ENCODE results near the gene WDR18.

The WDR18 gene, protein sequence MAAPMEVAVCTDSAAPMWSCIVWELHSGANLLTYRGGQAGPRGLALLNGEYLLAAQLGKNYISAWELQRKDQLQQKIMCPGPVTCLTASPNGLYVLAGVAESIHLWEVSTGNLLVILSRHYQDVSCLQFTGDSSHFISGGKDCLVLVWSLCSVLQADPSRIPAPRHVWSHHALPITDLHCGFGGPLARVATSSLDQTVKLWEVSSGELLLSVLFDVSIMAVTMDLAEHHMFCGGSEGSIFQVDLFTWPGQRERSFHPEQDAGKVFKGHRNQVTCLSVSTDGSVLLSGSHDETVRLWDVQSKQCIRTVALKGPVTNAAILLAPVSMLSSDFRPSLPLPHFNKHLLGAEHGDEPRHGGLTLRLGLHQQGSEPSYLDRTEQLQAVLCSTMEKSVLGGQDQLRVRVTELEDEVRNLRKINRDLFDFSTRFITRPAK

DNA sequence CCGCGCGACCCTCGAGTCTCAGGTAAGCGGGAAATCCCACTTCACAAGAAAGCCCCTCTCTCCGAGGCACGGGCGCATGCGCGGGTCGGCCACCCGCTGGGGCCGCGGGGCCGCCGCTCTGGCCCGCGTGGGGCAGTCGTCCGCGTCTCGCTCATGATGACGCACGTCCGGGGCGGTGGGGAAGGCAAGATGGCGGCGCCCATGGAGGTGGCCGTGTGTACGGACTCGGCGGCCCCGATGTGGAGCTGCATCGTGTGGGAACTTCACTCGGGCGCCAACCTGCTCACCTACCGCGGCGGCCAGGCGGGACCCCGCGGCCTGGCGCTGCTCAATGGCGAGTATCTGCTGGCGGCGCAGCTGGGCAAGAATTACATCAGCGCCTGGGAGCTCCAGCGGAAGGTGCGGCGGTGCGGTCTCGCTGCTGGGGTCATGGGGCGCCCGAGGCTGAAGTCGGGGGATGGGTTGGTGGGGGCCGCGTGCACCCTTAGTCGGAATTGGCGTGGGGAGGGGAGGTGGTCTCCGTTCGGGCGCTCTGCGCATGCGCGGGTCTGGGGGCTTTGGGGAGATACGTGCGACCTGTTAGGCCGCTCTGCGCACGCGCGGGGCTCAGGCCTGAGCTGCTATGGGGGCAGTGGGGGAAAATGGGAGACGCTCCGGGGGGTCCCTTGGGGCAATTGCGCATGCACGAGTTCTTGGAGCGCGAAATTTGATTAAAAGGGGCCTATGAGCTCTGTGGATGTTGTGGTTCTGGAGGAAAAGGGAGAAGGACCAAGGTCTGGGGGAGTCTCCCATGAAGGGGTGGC is at the start of gene WDR18:
WDR18 (plus strand) TSS at position 181 of the 803 bp plus-strand sequence; CDS start at position 190, 9 bp downstream.
- no peaks in the 10 kb centered on the region for H3K9me3 Mint-ChIP-seq
- H3K4me3 Mint-ChIP-seq = peak within 1 kb of the TSS; percentile 97 to 100
- ATAC-seq = peak; percentile 90
- H3K27me3 Mint-ChIP-seq = no peaks in the 10 kb centered on the region
- peak within 1 kb of the TSS; percentile 97 to 99 for H3K27ac Mint-ChIP-seq
- peaks cover 45% of the 10 kb centered on the region for H3K4me1 Mint-ChIP-seq
- peak; percentile 88 to 91 for DNase-seq

DNA sequence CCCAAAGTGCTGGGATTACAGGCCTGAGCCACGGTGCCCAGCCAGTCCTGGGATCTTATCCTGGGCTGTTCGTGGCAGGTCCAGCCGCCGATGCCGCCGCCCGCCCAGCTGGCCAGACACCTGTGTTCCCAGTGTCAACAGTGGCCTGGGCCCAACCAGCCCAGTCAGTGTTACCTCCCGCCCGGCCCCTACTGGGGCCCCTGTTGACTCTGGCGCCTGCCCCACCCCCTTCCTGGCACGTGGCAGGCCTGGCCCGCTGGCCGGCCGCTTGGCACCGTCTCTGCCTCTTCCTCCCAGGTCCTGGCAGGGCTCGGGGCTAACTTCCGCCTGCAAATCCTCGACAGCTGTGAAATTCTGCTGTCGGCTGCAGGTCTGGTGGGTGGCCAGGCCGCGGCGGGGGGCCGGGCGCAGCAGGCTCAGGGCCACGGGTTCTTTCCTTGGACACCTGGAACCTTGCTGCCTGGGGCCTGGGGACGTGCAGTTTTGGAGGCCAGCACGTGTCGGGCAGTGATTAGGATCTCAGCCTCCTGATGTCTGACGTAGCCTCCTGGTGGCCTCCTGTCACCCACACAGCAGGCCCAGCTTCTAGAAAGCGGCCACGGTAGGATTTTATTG is 49.2 kb upstream of the WDR18 start:
- no peak overlapping the region for H3K4me3 Mint-ChIP-seq
- DNase-seq = no peak
- no peak overlapping the region for H3K27ac Mint-ChIP-seq

DNA sequence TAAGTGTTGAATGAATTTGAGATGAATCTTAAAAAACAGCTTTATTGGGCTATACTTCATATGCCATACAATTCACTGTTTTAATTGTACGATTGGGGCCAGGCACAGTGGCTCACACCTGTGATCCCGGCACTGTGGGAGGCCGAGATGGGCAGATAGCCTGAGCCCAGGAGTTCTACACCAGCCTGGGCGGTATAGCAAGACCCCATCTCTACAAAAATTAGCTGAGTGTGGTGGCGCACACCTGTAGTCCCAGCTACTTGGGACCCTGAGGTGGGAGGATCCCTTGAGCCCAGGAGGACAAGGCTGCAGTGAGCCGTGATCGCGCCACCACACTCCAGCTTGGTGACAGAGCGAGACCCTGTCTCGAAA is 48.0 kb upstream of the WDR18 start:
- no peak for ATAC-seq
- peaks cover 30% of the 10 kb centered on the region for H3K27me3 Mint-ChIP-seq
- no peak overlapping the region for H3K27ac Mint-ChIP-seq
- H3K4me3 Mint-ChIP-seq = no peak overlapping the region
- no peak for DNase-seq
- peaks cover 64% of the 10 kb centered on the region for H3K4me1 Mint-ChIP-seq
- H3K9me3 Mint-ChIP-seq = no peaks in the 10 kb centered on the region

More for the DNA sequence above, 49.2 kb upstream of the WDR18 start:
- Mint-ChIP-seq H3K4me1 (peaks cover 56% of the 10 kb centered on the region), H3K9me3 (no peaks in the 10 kb centered on the region), H3K27me3 (peaks cover 22% of the 10 kb centered on the region)
- no peak for ATAC-seq

DNA sequence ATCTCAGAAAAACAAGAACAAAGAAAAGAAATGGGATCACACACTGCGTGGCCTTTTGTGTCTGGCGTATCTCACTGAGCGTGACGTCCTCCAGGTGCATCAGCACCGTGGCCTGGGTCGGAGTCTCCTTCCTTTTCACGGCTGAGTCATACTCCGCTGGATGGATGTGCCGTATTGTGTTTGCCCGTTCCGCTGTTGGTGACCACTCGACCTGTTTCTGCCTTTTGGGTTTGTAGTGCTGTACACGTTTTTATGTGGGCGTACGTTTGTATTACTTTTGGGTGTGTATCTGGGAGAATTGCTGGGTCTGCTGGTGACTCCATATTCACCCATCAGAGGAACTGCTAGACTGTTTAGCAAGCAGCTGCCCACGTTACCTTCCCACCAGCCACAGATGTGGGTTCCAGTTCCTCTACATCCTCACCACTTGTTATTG is 46.9 kb upstream of the WDR18 start:
- Mint-ChIP-seq H3K27ac (peak overlapping the region in 1 of 2 donors; percentile 82), H3K4me1 (peaks cover 65% of the 10 kb centered on the region), H3K27me3 (peaks cover 32% of the 10 kb centered on the region), H3K9me3 (no peaks in the 10 kb centered on the region), H3K4me3 (peak overlapping the region in 1 of 2 donors; percentile 18)
- ATAC-seq = peak; percentile 76
- DNase-seq = peak; percentile 49 to 70

DNA sequence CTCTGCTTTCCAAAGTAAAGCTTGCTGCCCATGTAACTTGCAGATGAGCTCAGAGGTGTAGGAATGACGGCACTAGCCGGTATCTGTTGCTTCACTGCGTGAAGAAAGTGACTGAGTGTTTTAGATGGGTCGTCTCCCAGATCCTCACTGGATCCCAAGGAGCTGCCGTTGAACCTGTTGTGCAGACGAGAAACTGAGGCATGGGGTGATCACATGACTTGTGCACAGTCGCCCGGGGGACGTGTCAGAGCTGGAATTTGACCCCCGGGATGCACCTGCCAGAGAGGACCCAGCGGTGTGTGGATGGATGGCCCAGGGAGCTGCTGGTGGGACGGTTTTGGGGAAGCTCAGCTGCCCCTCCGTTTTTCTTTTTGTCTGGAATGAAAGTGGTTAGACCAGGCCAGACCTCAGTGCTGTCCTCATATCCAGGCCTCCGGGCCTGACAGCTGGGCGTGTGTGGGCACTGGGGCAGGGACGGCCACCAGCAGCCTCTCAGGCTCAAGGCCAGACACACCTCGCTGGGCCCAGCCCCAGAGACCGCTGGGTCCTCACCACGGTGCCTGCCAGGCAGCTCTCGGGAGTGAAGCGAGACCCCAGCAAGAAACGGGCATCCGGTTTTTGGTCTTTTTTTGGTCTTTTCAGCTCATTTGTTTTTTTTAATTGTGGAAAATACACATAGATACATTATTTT is 45.8 kb upstream of the WDR18 start:
- Mint-ChIP-seq H3K4me3 (no peak overlapping the region), H3K27ac (no peak overlapping the region), H3K4me1 (peaks cover 54% of the 10 kb centered on the region), H3K27me3 (peaks cover 23% of the 10 kb centered on the region), H3K9me3 (no peaks in the 10 kb centered on the region)
- DNase-seq (no peak), ATAC-seq (no peak)

DNA sequence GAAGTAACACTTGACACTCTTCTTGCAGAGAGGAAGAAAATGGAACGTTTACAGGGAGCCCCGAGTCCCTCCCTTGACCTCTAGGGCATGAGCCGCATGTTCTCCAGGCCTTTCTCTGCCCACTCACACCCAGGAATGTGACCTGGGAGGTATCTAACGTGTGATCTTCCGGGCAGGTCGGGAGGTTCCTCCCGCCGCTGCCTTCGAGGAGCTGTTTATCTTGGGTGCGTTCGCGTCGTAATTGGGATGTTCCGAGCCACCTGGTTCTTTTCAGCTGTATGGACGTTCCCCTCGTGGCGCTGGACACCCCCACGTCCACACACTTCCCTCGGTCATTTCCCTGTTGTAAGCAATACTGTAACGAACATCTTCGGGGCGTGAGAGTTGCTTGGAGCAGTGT is 44.7 kb upstream of the WDR18 start:
- peaks cover 46% of the 10 kb centered on the region for H3K4me1 Mint-ChIP-seq
- peak overlapping the region in 1 of 2 donors; percentile 16 for H3K27ac Mint-ChIP-seq
- ATAC-seq (no peak), DNase-seq (no peak)
- H3K27me3 Mint-ChIP-seq = peaks cover 23% of the 10 kb centered on the region
- peak overlapping the region in 1 of 2 donors; percentile 64 for H3K4me3 Mint-ChIP-seq
- no peaks in the 10 kb centered on the region for H3K9me3 Mint-ChIP-seq

DNA sequence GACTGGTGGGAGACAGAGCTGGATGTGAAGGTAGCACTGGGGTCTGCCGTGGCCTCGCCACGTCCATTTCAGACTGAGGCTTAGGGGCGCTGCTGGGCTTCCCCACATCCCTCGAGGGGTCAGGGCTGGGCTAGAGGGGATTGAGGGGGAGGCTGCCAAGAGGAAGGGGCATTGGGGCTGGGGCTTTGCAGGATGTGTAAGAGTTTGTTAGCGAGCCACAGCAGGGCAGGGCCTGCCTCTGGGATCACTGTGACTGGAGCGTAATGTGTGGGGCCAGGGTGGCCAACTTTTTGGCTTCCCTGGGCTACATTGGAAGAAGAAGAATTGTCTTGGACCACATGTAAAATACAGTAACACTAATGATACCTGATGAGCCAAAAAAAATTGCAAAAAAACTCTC is 44.2 kb upstream of the WDR18 start:
- Mint-ChIP-seq H3K4me1 (peaks cover 46% of the 10 kb centered on the region), H3K4me3 (peak overlapping the region; percentile 64 to 82), H3K27me3 (peaks cover 23% of the 10 kb centered on the region), H3K27ac (no peak overlapping the region), H3K9me3 (no peaks in the 10 kb centered on the region)
- ATAC-seq = no peak
- no peak for DNase-seq

DNA sequence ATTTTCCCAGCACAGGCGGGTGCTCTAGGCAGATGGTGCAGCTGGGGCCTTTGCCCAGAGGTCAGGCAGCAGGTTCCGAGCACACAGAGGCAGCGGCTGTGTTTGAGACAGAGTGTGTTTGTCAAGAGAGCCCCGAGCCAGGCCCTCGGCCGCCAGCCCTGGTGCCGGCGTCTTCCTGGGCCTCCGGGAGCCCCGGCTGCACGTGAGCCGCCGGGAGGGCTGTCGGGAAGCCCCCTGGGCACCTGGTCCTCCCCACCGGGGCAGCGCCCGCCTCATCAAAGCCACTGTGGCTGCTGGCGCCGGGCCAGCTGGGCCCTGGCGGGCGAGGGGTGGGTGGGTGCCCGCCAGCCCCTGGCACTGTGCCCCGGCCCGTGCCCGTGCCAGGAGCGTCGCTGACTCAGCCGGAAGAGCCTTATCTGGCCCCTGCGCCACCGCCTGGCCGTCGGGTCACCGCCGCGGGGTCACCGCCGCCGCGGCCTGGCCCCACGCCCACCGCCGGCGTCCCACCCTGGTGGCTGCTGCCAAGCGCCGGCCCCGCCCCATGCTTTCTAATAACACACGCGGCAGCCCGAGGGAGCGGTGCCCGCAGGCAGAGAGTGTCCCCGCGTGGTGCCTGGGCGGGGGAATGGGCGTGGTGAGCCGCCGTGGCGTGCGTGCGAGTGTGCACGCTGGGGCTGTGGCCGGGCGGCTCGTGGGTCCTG is 43.4 kb upstream of the WDR18 start:
- peaks cover 46% of the 10 kb centered on the region for H3K4me1 Mint-ChIP-seq
- peak; percentile 45 to 53 for DNase-seq
- no peaks in the 10 kb centered on the region for H3K9me3 Mint-ChIP-seq
- peaks cover 23% of the 10 kb centered on the region for H3K27me3 Mint-ChIP-seq
- ATAC-seq = peak; percentile 77
- no peak overlapping the region for H3K27ac Mint-ChIP-seq
- peak overlapping the region; percentile 64 to 82 for H3K4me3 Mint-ChIP-seq

DNA sequence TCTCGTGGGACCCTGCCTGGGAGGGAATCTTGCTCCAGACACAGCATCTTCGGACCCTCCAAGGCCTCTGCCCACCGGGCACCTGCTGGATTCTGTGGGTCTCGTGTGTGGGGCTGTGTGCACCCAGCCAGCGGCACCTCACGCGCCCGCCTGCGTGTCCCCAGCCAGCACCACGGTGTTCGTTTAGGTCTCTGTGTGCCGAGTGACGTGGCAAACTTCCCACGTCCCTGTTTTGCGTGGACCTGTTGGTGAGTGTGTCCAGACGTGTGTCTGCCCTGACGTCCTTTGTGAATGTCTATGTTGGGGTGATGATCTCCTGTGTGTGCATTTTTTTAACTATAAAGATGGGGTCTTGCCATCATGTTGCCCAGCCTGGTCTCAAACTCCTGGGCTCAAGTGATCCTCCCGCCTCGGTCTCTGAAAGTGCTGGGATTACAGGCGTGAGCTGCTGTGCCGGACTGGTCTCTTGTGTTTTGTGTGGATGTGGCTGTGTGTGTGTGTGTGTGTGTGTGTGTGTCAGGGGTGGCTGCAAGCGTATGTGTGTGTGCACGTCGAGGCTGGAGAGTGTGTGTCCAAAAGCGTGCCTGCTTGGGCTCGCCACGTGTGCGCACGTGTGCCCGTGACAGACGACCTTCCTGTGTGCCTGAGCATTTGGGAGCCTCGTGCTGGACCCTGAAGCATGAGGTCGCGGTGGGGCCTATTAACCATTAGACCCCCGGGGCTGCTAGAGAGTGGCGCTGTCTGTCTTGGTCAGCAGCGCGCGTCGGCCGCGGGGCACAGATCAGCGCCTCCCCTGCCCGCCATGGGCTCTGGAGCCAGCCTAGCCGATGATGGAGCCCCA is 42.6 kb upstream of the WDR18 start:
- H3K9me3 Mint-ChIP-seq = no peaks in the 10 kb centered on the region
- H3K4me3 Mint-ChIP-seq = peak overlapping the region; percentile 21 to 62
- ATAC-seq (no peak), DNase-seq (no peak)
- no peak overlapping the region for H3K27ac Mint-ChIP-seq
- H3K4me1 Mint-ChIP-seq = peaks cover 43% of the 10 kb centered on the region
- peaks cover 23% of the 10 kb centered on the region for H3K27me3 Mint-ChIP-seq

DNA sequence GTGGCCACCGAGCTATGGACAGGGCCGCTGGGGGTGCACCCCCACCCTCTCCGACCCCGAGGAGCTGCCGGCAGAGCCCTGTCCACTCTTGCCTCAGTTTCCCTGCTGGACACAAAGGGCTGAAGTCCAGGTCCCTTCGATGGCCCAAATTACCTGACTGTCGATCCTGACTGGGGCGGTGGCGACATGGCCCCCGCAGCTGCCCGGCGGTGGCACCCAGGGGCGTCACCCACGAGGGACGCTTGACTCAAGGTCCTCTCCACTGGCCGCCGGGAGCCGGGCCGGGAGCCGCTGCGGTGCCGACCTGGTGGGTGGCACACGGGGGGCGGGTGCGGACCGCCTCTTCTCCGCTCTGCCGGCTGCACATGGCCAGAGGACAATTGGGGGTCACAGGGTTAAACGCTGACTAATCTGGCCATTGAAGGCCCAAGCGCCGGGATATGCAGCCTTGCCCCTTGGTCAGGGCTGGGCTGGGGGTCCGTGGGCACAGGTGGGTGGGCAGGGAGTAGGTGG is 42.0 kb upstream of the WDR18 start:
- H3K27me3 Mint-ChIP-seq = peaks cover 23% of the 10 kb centered on the region
- H3K4me1 Mint-ChIP-seq = peaks cover 37% of the 10 kb centered on the region
- no peaks in the 10 kb centered on the region for H3K9me3 Mint-ChIP-seq

DNA sequence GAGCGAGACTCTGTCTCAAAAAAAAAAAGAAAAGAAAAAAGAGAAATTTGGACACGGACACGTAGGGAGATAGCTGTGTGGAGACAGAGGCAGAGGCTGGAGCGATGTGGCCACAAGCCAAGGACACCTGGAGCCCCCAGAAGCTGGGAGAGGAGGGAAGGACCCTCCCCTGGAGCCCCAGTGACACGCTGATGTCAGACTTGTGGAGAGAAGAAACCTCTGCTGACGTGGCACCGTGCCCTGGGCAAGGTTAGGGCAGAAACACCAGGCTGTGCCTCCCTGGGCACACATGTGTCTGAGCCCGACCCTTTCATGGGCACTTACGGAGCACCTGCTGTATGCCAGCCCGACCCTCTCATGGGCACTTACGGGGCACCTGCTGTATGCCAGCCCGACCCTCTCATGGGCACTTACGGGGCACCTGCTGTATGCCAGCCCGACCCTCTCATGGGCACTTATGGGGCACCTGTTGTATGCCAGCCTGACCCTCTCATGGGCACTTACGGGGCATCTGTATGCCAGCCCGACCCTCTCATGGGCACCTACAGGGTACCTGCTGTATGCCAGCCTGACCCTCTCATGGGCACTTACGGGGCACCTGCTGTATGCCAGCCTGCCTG is 40.5 kb upstream of the WDR18 start:
- ATAC-seq (no peak), DNase-seq (no peak)
- H3K27ac Mint-ChIP-seq = peak overlapping the region in 1 of 2 donors; percentile 60
- H3K4me1 Mint-ChIP-seq = peaks cover 23% of the 10 kb centered on the region
- H3K9me3 Mint-ChIP-seq = no peaks in the 10 kb centered on the region
- H3K4me3 Mint-ChIP-seq = no peak overlapping the region
- H3K27me3 Mint-ChIP-seq = peaks cover 23% of the 10 kb centered on the region

More for the DNA sequence above, 42.0 kb upstream of the WDR18 start:
- H3K4me3 Mint-ChIP-seq = no peak overlapping the region
- ATAC-seq (no peak), DNase-seq (no peak)
- no peak overlapping the region for H3K27ac Mint-ChIP-seq

DNA sequence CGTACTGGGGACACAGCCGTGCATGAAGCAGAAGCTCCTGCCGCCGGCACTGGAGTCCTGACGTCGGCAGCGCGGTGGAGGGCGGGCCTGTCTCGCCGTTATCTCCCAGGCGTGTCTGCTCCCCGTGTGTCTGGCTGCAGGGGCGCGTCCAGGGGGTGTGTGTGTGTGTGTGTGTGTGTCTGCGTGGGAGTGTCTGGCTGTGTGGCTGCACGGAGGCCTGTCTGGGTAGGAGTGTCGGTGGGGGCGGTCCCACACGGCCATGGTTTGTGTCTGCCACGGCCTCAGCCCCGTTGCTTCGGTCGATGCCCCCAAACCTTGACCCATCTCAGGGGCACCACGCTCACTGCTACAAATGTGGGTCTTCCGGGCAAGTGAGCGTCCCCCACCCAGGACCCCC is 40.0 kb upstream of the WDR18 start:
- peaks cover 23% of the 10 kb centered on the region for H3K4me1 Mint-ChIP-seq

DNA sequence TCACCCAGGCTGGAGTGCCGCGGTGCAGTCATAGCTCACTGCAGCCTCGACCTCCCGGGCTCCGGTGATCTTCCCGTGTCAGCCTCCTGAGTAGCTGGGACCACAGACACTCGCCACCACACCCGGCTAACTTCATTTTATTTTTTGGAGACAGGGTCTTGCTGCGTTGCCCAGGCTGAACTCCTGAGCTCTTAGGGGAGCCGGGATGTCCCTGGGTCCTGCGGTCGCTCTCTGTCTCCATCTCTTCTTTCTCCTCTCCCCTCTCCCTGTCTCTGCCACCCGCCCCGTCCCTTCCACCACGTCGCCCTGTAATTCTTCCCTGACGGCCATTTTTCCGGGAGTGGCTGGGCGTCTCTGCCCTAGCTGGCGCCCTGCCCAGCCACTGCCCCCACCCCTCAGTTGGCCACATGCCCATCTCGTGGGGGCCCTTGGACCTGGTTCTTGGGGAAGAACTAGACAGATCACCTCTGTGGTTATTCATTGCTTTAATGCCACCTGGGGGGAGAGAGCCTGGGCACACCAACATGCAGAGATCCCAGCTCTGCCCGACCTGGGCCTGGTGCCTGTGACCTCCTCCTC is 39.4 kb upstream of the WDR18 start:
- no peaks in the 10 kb centered on the region for H3K9me3 Mint-ChIP-seq
- DNase-seq (no peak), ATAC-seq (no peak)
- H3K4me1 Mint-ChIP-seq = peaks cover 17% of the 10 kb centered on the region
- H3K4me3 Mint-ChIP-seq = no peak overlapping the region
- no peak overlapping the region for H3K27ac Mint-ChIP-seq
- H3K27me3 Mint-ChIP-seq = peaks cover 17% of the 10 kb centered on the region

More for the DNA sequence above, 40.0 kb upstream of the WDR18 start:
- H3K4me3 Mint-ChIP-seq = no peak overlapping the region
- H3K9me3 Mint-ChIP-seq = no peaks in the 10 kb centered on the region
- DNase-seq = no peak
- H3K27ac Mint-ChIP-seq = no peak overlapping the region
- ATAC-seq = no peak
- H3K27me3 Mint-ChIP-seq = peaks cover 22% of the 10 kb centered on the region
